ENCODE measurements around the gene TPST1.
A peak's percentile ranks its signal among the peaks of the same experiment; 100 is the strongest.
"Not testable (repeated sequence)": the region's sequence is repeated elsewhere in the genome, so short reads cannot be mapped to it uniquely, and the experiment has no call there.

TPST1 gene

DNA sequence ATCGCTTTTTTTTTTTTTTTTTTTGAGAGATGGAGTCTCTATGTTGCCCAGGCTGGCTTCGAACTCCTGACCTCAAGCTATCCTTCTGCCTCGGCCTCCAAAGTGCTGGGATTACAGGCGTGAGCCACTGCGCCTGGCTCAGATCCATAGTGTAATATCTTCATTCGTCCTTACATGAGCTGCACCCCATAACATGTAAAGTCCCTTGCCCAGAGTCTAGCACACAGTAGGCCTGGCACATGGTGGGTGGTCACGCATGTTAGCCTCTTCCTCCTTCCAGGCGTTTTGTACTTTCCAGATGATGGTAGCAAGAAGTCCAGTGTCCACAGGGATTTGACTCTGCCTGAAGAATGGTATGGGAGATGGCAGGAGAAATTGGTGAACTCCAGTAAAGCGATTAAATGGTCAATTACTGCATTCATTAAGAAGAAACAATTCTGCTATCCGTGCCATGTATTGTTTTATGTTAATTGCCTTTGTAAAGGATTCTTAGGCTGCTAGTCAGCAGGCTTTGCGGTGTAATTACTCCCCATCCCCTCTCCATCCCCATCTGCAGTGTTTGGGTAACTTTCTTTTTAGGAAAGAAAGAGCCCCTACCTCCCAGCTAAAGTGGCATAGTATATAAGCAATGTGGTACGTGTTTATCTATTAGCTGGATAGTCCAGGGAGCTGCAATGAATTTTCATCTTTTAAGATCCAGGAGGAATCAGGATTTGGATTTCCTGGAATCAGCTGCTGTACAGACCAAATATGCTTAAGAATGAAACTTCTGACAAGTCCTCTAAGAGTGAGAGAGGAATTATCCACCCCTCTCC, 1.2 kb downstream of the TPST1 start:
- Histone ChIP-seq H3K27me3 (ENCODE audit: control insufficient read depth, insufficient read depth, low read length, poor library complexity, severe bottlenecking) (peaks cover 5% of the 10 kb centered on the region), H3K36me3 (ENCODE audit: control insufficient read depth, insufficient read depth, low read length) (no peaks in the 10 kb centered on the region), H3K4me1 (ENCODE audit: control insufficient read depth, insufficient read depth, low read length) (peaks cover 6% of the 10 kb centered on the region), H3K9me3 (ENCODE audit: control insufficient read depth, low read length) (no peaks in the 10 kb centered on the region), H3K27ac (ENCODE audit: insufficient read depth, low read depth, low read length, poor library complexity, severe bottlenecking) (no peak overlapping the region), H3K4me3 (ENCODE audit: insufficient read depth, low read depth, low read length) (peak overlapping the region; percentile 94)
- 67 to 75% methylated on average over 11 to 12 of the region's 12 CpGs for WGBS, 2 experiments

DNA sequence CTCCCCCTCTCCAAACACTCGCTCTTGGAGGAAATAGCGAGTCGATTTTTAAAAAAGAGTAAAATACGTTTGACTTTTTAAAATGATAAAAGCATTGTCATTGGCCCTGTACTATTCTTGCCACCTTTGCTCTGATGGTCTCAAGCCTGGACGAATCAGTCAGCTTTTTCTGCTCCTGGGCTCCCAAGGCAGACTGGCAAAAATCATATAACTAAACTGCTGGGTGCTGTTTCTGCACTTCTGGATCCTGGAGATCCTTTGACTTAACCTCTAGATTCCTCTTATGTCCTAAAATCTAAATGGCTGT, 1.8 kb downstream of the TPST1 start:
- Histone ChIP-seq H3K4me3 (ENCODE audit: insufficient read depth, low read depth, low read length) (peak overlapping the region; percentile 94), H3K27ac (ENCODE audit: insufficient read depth, low read depth, low read length, poor library complexity, severe bottlenecking) (no peak overlapping the region), H3K4me1 (ENCODE audit: control insufficient read depth, insufficient read depth, low read length) (peaks cover 6% of the 10 kb centered on the region), H3K27me3 (ENCODE audit: control insufficient read depth, insufficient read depth, low read length, poor library complexity, severe bottlenecking) (peaks cover 5% of the 10 kb centered on the region), H3K36me3 (ENCODE audit: control insufficient read depth, insufficient read depth, low read length) (no peaks in the 10 kb centered on the region), H3K9me3 (ENCODE audit: control insufficient read depth, low read length) (no peaks in the 10 kb centered on the region)
- WGBS, 2 experiments = 82 to 92% methylated on average over 5 of the region's 5 CpGs

DNA sequence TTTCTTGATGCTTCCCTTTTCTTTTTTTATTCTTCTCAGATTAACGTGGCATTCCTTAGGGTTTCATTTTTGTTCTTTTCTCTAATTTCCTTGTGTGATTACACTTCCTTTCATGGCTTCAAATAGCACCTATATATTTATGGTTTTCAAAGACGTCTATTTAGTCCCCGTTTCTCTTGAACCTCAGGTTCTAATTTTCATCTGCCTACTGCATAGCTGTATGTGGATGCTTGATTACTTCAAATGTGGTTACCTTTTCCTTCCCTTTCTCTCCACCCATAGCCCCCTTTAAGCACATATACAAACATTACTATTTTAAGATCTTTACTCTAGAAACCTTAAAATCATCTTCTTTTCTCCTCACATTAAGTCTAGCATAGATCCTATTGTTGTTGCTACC, 2.4 kb downstream of the TPST1 start:
- Histone ChIP-seq H3K4me3 (ENCODE audit: insufficient read depth, low read depth, low read length) (no peak overlapping the region), H3K4me1 (ENCODE audit: control insufficient read depth, insufficient read depth, low read length) (peaks cover 6% of the 10 kb centered on the region), H3K27ac (ENCODE audit: insufficient read depth, low read depth, low read length, poor library complexity, severe bottlenecking) (no peak overlapping the region), H3K9me3 (ENCODE audit: control insufficient read depth, low read length) (no peaks in the 10 kb centered on the region), H3K36me3 (ENCODE audit: control insufficient read depth, insufficient read depth, low read length) (no peaks in the 10 kb centered on the region), H3K27me3 (ENCODE audit: control insufficient read depth, insufficient read depth, low read length, poor library complexity, severe bottlenecking) (peaks cover 5% of the 10 kb centered on the region)
- WGBS, 2 experiments = 89 to 94% methylated on average over 3 of the region's 3 CpGs

DNA sequence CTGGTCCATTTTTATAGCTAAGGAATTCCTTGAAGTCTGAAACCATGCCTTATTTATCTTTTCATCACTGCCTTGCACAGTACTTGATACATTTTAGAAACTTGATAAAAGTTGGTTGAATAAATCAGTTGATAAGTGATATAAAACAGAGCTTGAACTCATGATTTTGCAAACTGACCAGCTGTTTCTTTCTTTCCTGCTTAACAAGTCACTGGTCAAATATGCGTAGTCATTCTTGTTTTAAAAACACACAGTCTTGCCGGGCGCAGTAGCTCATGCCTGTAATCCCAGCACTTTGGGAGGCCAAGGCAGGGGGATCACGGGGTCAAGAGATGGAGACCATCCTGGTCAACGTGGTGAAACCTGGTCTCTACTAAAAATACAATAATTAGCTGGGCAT, 6.3 kb downstream of the TPST1 start:
- H3K4me1 ChIP-seq (ENCODE audit: control insufficient read depth, insufficient read depth, low read length) = peaks cover under 1% of the 10 kb centered on the region
- 88 to 94% methylated on average over 5 of the region's 5 CpGs for WGBS, 2 experiments
- H3K9me3 ChIP-seq (ENCODE audit: control insufficient read depth, low read length) = no peaks in the 10 kb centered on the region
- no peak overlapping the region for H3K27ac ChIP-seq (ENCODE audit: insufficient read depth, low read depth, low read length, poor library complexity, severe bottlenecking)
- no peaks in the 10 kb centered on the region for H3K27me3 ChIP-seq (ENCODE audit: control insufficient read depth, insufficient read depth, low read length, poor library complexity, severe bottlenecking)
- H3K4me3 ChIP-seq (ENCODE audit: insufficient read depth, low read depth, low read length) = no peak overlapping the region
- H3K36me3 ChIP-seq (ENCODE audit: control insufficient read depth, insufficient read depth, low read length) = no peaks in the 10 kb centered on the region

DNA sequence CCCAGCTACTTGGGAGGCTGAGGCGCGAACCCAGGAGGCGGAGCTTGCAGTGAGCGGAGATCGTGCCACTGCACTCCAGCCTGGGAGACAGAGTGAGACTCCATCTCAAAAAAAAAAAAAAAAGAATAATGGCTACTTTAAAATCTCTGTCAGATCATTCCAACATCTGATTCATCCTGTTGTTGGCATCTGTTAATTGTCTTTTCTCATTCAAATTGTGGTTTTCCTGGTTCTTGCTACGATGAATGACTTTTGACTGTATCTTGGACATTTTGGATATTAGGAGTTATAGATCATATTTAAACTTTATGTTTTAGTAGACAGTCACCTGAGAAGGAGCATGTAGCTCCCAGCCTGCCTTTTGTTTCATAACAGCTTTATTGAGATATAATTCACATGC, 8.5 kb downstream of the TPST1 start:
- no peak overlapping the region for H3K4me3 ChIP-seq (ENCODE audit: insufficient read depth, low read depth, low read length)
- WGBS, 2 experiments = 93 to 94% methylated on average over 6 of the region's 6 CpGs
- H3K27me3 ChIP-seq (ENCODE audit: control insufficient read depth, insufficient read depth, low read length, poor library complexity, severe bottlenecking) = no peaks in the 10 kb centered on the region
- H3K27ac ChIP-seq (ENCODE audit: insufficient read depth, low read depth, low read length, poor library complexity, severe bottlenecking) = no peak overlapping the region
- H3K36me3 ChIP-seq (ENCODE audit: control insufficient read depth, insufficient read depth, low read length) = no peaks in the 10 kb centered on the region
- no peaks in the 10 kb centered on the region for H3K4me1 ChIP-seq (ENCODE audit: control insufficient read depth, insufficient read depth, low read length)
- no peaks in the 10 kb centered on the region for H3K9me3 ChIP-seq (ENCODE audit: control insufficient read depth, low read length)

- no peak overlapping the region for H3K4me3 ChIP-seq (ENCODE audit: insufficient read depth, low read depth, low read length)
- H3K27ac ChIP-seq (ENCODE audit: insufficient read depth, low read depth, low read length, poor library complexity, severe bottlenecking) = no peak overlapping the region
- H3K36me3 ChIP-seq (ENCODE audit: control insufficient read depth, insufficient read depth, low read length) = no peaks in the 10 kb centered on the region
- H3K27me3 ChIP-seq (ENCODE audit: control insufficient read depth, insufficient read depth, low read length, poor library complexity, severe bottlenecking) = no peaks in the 10 kb centered on the region
- no peaks in the 10 kb centered on the region for H3K4me1 ChIP-seq (ENCODE audit: control insufficient read depth, insufficient read depth, low read length)
- 86 to 93% methylated on average over 3 to 4 of the region's 4 CpGs for WGBS, 2 experiments
- no peaks in the 10 kb centered on the region for H3K9me3 ChIP-seq (ENCODE audit: control insufficient read depth, low read length)
Observed at GRCh38 chr7:66216687-66217086, 11.6 kb downstream of the TPST1 start.

GRCh38 chr7:66219805-66220204, 14.7 kb downstream of the TPST1 start:
- Histone ChIP-seq H3K27ac (ENCODE audit: insufficient read depth, low read depth, low read length, poor library complexity, severe bottlenecking) (no peak overlapping the region), H3K4me3 (ENCODE audit: insufficient read depth, low read depth, low read length) (no peak overlapping the region), H3K27me3 (ENCODE audit: control insufficient read depth, insufficient read depth, low read length, poor library complexity, severe bottlenecking) (no peaks in the 10 kb centered on the region), H3K4me1 (ENCODE audit: control insufficient read depth, insufficient read depth, low read length) (no peaks in the 10 kb centered on the region), H3K9me3 (ENCODE audit: control insufficient read depth, low read length) (no peaks in the 10 kb centered on the region), H3K36me3 (ENCODE audit: control insufficient read depth, insufficient read depth, low read length) (no peaks in the 10 kb centered on the region)
- WGBS, 2 experiments = 94 to 96% methylated on average over 1 of the region's 1 CpG

- Histone ChIP-seq H3K27ac (ENCODE audit: insufficient read depth, low read depth, low read length, poor library complexity, severe bottlenecking) (no peak overlapping the region), H3K4me1 (ENCODE audit: control insufficient read depth, insufficient read depth, low read length) (no peaks in the 10 kb centered on the region), H3K27me3 (ENCODE audit: control insufficient read depth, insufficient read depth, low read length, poor library complexity, severe bottlenecking) (no peaks in the 10 kb centered on the region), H3K4me3 (ENCODE audit: insufficient read depth, low read depth, low read length) (no peak overlapping the region), H3K36me3 (ENCODE audit: control insufficient read depth, insufficient read depth, low read length) (no peaks in the 10 kb centered on the region), H3K9me3 (ENCODE audit: control insufficient read depth, low read length) (no peaks in the 10 kb centered on the region)
- 93% methylated on average over 3 of the region's 3 CpGs for WGBS, 2 experiments
Observed at GRCh38 chr7:66221442-66221841, 16.3 kb downstream of the TPST1 start.

- Histone ChIP-seq H3K9me3 (ENCODE audit: control insufficient read depth, low read length) (no peaks in the 10 kb centered on the region), H3K36me3 (ENCODE audit: control insufficient read depth, insufficient read depth, low read length) (no peaks in the 10 kb centered on the region), H3K4me3 (ENCODE audit: insufficient read depth, low read depth, low read length) (no peak overlapping the region), H3K27me3 (ENCODE audit: control insufficient read depth, insufficient read depth, low read length, poor library complexity, severe bottlenecking) (no peaks in the 10 kb centered on the region), H3K4me1 (ENCODE audit: control insufficient read depth, insufficient read depth, low read length) (no peaks in the 10 kb centered on the region), H3K27ac (ENCODE audit: insufficient read depth, low read depth, low read length, poor library complexity, severe bottlenecking) (no peak overlapping the region)
- WGBS, 2 experiments = no CpG with 5 or more reads among the region's 1 CpG
Observed at GRCh38 chr7:66227808-66228207, 22.7 kb downstream of the TPST1 start.

DNA sequence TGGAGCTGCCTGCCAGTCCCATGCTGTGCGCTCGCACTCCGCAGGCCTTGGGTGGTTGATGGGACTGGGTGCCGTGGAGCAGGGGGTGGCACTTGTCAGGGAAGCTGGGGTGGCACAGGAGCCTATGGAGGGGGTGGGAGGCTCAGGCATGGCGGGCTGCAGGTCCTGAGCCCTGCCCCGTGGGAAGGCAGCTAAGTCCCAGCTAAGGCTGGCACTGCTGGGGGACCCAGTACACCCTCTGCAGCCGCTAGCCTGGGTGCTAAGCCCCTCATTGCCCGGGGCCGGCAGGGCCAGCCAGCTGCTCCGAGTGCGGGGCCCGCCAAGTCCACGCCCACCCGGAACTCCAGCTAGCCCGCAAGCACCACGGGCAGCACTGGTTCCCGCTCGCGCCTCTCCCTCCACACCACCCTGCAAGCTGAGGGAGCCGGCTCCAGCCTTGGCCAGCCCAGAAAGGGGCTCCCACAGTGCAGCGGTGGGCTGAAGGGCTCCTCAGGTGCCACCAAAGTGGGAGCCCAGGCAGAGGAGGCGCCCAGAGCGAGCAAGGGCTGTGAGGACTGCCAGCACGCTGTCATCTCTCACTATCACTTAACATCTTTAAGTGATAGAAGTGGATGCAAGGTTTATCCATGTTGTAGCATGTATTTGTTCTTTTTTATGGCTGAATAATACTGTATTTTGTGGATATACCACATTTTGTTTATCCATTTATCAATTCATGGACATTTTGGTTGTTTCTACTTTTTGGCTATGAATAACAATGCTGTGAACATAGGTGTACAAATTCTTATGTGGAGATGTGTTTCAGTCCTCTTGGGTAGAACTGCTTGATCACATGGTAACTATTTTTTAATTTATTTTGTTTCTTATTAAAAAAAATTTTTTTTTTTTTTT, 26.4 kb downstream of the TPST1 start:
- not testable (repeated sequence) for H3K27ac ChIP-seq (ENCODE audit: insufficient read depth, low read depth, low read length, poor library complexity, severe bottlenecking); H3K4me1 ChIP-seq (ENCODE audit: control insufficient read depth, insufficient read depth, low read length); H3K9me3 ChIP-seq (ENCODE audit: control insufficient read depth, low read length); H3K36me3 ChIP-seq (ENCODE audit: control insufficient read depth, insufficient read depth, low read length); H3K27me3 ChIP-seq (ENCODE audit: control insufficient read depth, insufficient read depth, low read length, poor library complexity, severe bottlenecking); H3K4me3 ChIP-seq (ENCODE audit: insufficient read depth, low read depth, low read length)
- 96 to 98% methylated on average over 22 to 24 of the region's 24 CpGs for whole genome bisulfite sequencing, 2 experiments

Data from ectodermal cell (in vitro differentiated cells).